ENCODE measurements around the gene JAK2.
"Not testable (repeated sequence)": the region's sequence is repeated elsewhere in the genome, so short reads cannot be mapped to it uniquely, and the experiment has no call there.

DNA sequence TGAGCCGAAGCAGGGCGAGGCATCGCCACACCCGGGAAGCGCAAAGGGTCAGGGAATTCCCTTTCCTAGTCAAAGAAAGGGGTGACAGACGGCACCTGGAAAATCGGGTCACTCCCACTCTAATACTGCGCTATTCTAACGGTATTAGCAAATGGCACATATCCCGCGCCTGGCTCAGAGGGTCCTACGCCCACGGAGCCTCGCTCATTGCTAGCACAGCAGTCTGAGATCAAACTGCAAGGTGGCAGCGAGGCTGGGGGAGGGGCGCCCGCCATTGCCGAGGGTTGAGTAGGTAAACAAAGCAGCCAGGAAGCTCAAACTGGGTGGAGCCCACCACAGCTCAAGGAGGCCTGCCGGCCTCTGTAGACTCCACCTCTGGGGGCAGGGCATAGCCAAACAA lies 46.9 kb downstream of the JAK2 start:
- TF ChIP-seq, protein P1, sequence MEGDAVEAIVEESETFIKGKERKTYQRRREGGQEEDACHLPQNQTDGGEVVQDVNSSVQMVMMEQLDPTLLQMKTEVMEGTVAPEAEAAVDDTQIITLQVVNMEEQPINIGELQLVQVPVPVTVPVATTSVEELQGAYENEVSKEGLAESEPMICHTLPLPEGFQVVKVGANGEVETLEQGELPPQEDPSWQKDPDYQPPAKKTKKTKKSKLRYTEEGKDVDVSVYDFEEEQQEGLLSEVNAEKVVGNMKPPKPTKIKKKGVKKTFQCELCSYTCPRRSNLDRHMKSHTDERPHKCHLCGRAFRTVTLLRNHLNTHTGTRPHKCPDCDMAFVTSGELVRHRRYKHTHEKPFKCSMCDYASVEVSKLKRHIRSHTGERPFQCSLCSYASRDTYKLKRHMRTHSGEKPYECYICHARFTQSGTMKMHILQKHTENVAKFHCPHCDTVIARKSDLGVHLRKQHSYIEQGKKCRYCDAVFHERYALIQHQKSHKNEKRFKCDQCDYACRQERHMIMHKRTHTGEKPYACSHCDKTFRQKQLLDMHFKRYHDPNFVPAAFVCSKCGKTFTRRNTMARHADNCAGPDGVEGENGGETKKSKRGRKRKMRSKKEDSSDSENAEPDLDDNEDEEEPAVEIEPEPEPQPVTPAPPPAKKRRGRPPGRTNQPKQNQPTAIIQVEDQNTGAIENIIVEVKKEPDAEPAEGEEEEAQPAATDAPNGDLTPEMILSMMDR (IDR thresholded peaks at IDR 0.05) = not testable (repeated sequence)
- TF ChIP-seq POLR2A (IDR thresholded peaks at IDR 0.05) = not testable (repeated sequence)

Data from body of pancreas (tissue), 4 donors.